K562 (cell line): Measurements from ENCODE around the gene ORMDL3. TPM values are rescaled to one million over a fixed set of nuclear protein-coding genes. Genes with fewer than 3 reads are reported as not detected.

Experiments used
- ATAC-seq: fragments of 200-7000 bp; cut with Tn5 transposase; 3 replicates; pipeline ENCODE4 v1.9.1; 2020; ENCODE audit warnings: moderate library complexity
- BruUV-seq: library from RNA; stranded (reverse); fragments of 400-500 nt; replicated peaks from 2 replicates; lab custom pipeline; 2021; lab: Mats Ljungman, UMichigan
- CTCF ChIA-PET: fragments of 300-600 bp; formaldehyde crosslinking; extraction: SDS; loops from one replicate; lab custom pipeline; 2021; ENCODE audit warnings: low intra/inter-chr PET ratio; lab: Yijun Ruan, JAX
- POLR2A ChIA-PET: fragments of 300-600, 350-650 bp; sonication (Branson Sonifier 250); formaldehyde crosslinking; extraction: SDS; loops from one replicate; lab custom pipeline; 2021; ENCODE audit warnings: antibody characterized with exemption, inconsistent platforms; lab: Yijun Ruan, JAX
- DNase-seq, 4 experiments: peaks; one replicate each; pipeline versions ENCODE4 v3.0.0 to v3.0.0-alpha.2; 2011 to 2018; ENCODE audit warnings: low spot score in 3 of 4, mixed read lengths in 3 of 4; ENCODE audit errors: extremely low read depth in 1 of 4
- FAIRE-seq: peaks from 2 replicates; lab custom pipeline; 2011; peaks lifted over from hg19 to GRCh38; lab: Jason Lieb, UNC
- H2AFZ ChIP-seq: 2 replicates; pipeline ENCODE4 v1.6.0; 2011; ENCODE audit warnings: low read depth, low read length, control low read depth, inconsistent platforms
- H3K27ac ChIP-seq: fragments of 200-600 bp; 3 replicates; pipeline ENCODE4 v1.8.0; 2011; ENCODE audit warnings: low read depth, mild to moderate bottlenecking, control low read depth, inconsistent platforms, low read length, moderate library complexity, mixed read lengths; ENCODE audit errors: extremely low read depth
- H3K27me3 ChIP-seq, 2 experiments: fragments of 300-600 bp in 1 of 2; 2 replicates in 1 of 2; 3 replicates in 1 of 2; pipeline versions ENCODE4 v1.6.0 to v1.8.0; 2011; ENCODE audit warnings: inconsistent platforms in 2 of 2, low read length in 2 of 2, mild to moderate bottlenecking in 1 of 2, mixed read lengths in 1 of 2, moderate library complexity in 1 of 2; ENCODE audit not compliant: control insufficient read depth in 2 of 2, insufficient read depth in 2 of 2
- H3K36me3 ChIP-seq: fragments of 300-600 bp; 3 replicates; pipeline ENCODE4 v1.8.0; 2011; ENCODE audit warnings: mild to moderate bottlenecking, low read length, inconsistent platforms; ENCODE audit not compliant: control insufficient read depth, insufficient read depth
- H3K4me1 ChIP-seq, 2 experiments: fragments of 200-600 bp in 1 of 2; replicated peaks in 1 of 2; 2 replicates in 1 of 2; 3 replicates in 1 of 2; pipeline versions ENCODE4 v1.5.1 to v1.8.0; 2011; ENCODE audit warnings: inconsistent platforms in 2 of 2, low read length in 2 of 2, mild to moderate bottlenecking in 1 of 2, mixed read lengths in 1 of 2, moderate library complexity in 1 of 2; ENCODE audit not compliant: control insufficient read depth in 2 of 2, insufficient read depth in 2 of 2
- H3K4me2 ChIP-seq: 2 replicates; pipeline ENCODE4 v1.6.1; 2011; ENCODE audit warnings: low read length, control low read depth, inconsistent platforms, mixed read lengths; ENCODE audit not compliant: insufficient read depth
- H3K4me3 ChIP-seq: fragments of 200-600 bp; sonication (generic), shearing (Covaris generic); 2 replicates; pipeline ENCODE4 v1.5.1; 2016; ENCODE audit warnings: control low read depth, inconsistent platforms
- H3K79me2 ChIP-seq: fragments of 200-600 bp; 3 replicates; pipeline ENCODE4 v1.8.0; 2011; ENCODE audit warnings: low read length, inconsistent platforms; ENCODE audit not compliant: control insufficient read depth, insufficient read depth
- H3K9ac ChIP-seq, 2 experiments: 2 replicates each; pipeline versions ENCODE4 v1.6.0 to v1.6.1; 2011; ENCODE audit warnings: low read depth in 2 of 2, low read length in 2 of 2, control low read depth in 1 of 2, inconsistent platforms in 1 of 2, mild to moderate bottlenecking in 1 of 2, mixed read lengths in 1 of 2; ENCODE audit not compliant: insufficient read depth in 1 of 2
- H3K9me1 ChIP-seq: one replicate; pipeline ENCODE4 v1.6.0; 2011; ENCODE audit warnings: inconsistent platforms, mild to moderate bottlenecking, low read length, moderate library complexity; ENCODE audit not compliant: control insufficient read depth, insufficient read depth
- H3K9me3 ChIP-seq: replicated peaks from 2 replicates; pipeline ENCODE4 v1.5.1; 2011; ENCODE audit warnings: low read depth, low read length, inconsistent platforms; ENCODE audit not compliant: control insufficient read depth, insufficient read depth
- H4K20me1 ChIP-seq: replicated peaks from 2 replicates; pipeline ENCODE4 v1.6.1; 2011; ENCODE audit warnings: low read length, inconsistent platforms, mixed read lengths; ENCODE audit not compliant: control insufficient read depth, insufficient read depth
- CREM ChIP-seq: IDR thresholded peaks from 2 replicates; pipeline ENCODE4 v1.6.1; 2014; ENCODE audit warnings: antibody characterized with exemption, low read depth
- FOXM1 ChIP-seq, 2 experiments: fragments of 450-650 bp in 1 of 2; sonication (generic) in 1 of 2; formaldehyde crosslinking in 1 of 2; IDR thresholded peaks; 2 replicates each; pipeline versions ENCODE4 v1.6.1 to v1.9.0; 2017 to 2022; ENCODE audit warnings: low read depth in 2 of 2, mild to moderate bottlenecking in 2 of 2, missing genetic modification reagents in 1 of 2, moderate library complexity in 1 of 2
- MCM5 ChIP-seq: fragments of 450-650 bp; IDR thresholded peaks from 2 replicates; pipeline ENCODE4 v1.6.1; 2016; ENCODE audit warnings: low read depth
- MYNN ChIP-seq, 2 experiments: sonication (generic); formaldehyde crosslinking in 1 of 2; IDR thresholded peaks; 2 replicates each; pipeline versions ENCODE4 v1.5.0 to v1.6.1; 2016 to 2020; ENCODE audit warnings: antibody characterized with exemption in 1 of 2, missing genetic modification reagents in 1 of 2
- PURB ChIP-seq: sonication (generic); formaldehyde crosslinking; IDR thresholded peaks from 2 replicates; pipeline ENCODE4 v1.9.0; 2021; ENCODE audit warnings: low read depth, mild to moderate bottlenecking, missing genetic modification reagents
- RAD21 ChIP-seq, 2 experiments: fragments of 250-450 bp in 1 of 2; fragments of 450-650 bp in 1 of 2; sonication (Bioruptor Pico) in 1 of 2; formaldehyde crosslinking in 1 of 2; IDR thresholded peaks in 1 of 2; conservative IDR thresholded peaks in 1 of 2; 2 replicates each; pipeline versions ENCODE4 v1.4.0 to v1.8.0; 2020 to 2022; ENCODE audit warnings: mild to moderate bottlenecking in 2 of 2, moderate library complexity in 1 of 2
- STAT5B ChIP-seq: fragments of 250-450 bp; sonication (Bioruptor Pico); IDR thresholded peaks from 2 replicates; pipeline ENCODE4 v1.8.0; 2021; ENCODE audit warnings: mild to moderate bottlenecking, inconsistent platforms
- TAF7 ChIP-seq: fragments of 450-650 bp; IDR thresholded peaks from 2 replicates; pipeline ENCODE4 v1.6.1; 2016; ENCODE audit warnings: missing genetic modification characterization, missing compliant biosample characterization
- YBX1 ChIP-seq: fragments of 450-650 bp; IDR thresholded peaks from 2 replicates; pipeline ENCODE4 v1.7.1; 2016; ENCODE audit warnings: mild to moderate bottlenecking
- ZNF133 ChIP-seq: fragments of 250-450 bp; sonication (Bioruptor Pico); IDR thresholded peaks from 2 replicates; pipeline ENCODE4 v1.4.0; 2020; ENCODE audit warnings: mild to moderate bottlenecking
- ZNF668 ChIP-seq: fragments of 250-450 bp; sonication (Bioruptor Pico); IDR thresholded peaks from 2 replicates; pipeline ENCODE4 v1.8.0; 2022; ENCODE audit warnings: mild to moderate bottlenecking, inconsistent platforms
- WGBS: fragments of 100-300 bp; shearing (Covaris generic); methylation state at CpG from one replicate; pipeline ENCODE4 v1.1.6; 2016; ENCODE audit warnings: low coverage, mixed read lengths; ENCODE audit not compliant: insufficient coverage; ENCODE audit errors: missing lambda C conversion rate; 5-methylcytosine and 5-hydroxymethylcytosine counted together
- in situ Hi-C: fragments of 300-500 bp; cut with MboI; formaldehyde crosslinking; loops from 4 replicates; pipeline ENCODE4 v1.15.0; 2018; ENCODE audit warnings: inconsistent platforms, mixed read lengths
- intact Hi-C: fragments of 100-400 bp; cut with micrococcal nuclease; formaldehyde crosslinking; loops from 2 replicates; pipeline ENCODE4 v1.14.2; 2022
- polyA plus RNA-seq, 8 experiments: library from polyadenylated mRNA; depleted of rRNA in 4 of 8; stranded (reverse) in 5 of 8; unstranded in 3 of 8; fragments of >200 nt; fragmentation: Nextera tagmentation in 2 of 8; fragmentation: Illumina TruSeq in 1 of 8; extraction: Ambion mirVana in 2 of 8; extraction: Trizol in 1 of 8; gene quantifications; 2 replicates each; pipeline versions ENCODE4 v1.2.1 to v1.2.3, GENCODE V29; 2011 to 2014; ENCODE audit warnings: inconsistent platforms in 1 of 8, missing spikeins in 1 of 8
- total RNA-seq, 7 experiments: library from RNA; depleted of rRNA in 6 of 7; stranded (reverse); fragments of >200 nt in 6 of 7; fragmentation: Illumina TruSeq in 2 of 7; extraction: Trizol in 2 of 7; gene quantifications; 2 replicates each; pipeline versions ENCODE4 v1.2.1 to v1.2.3, GENCODE V29; 2011 to 2021; ENCODE audit warnings: low replicate concordance in 1 of 7
- TF ChIP-seq, protein P1 (sequence below), 2 experiments: IDR thresholded peaks; 2 replicates each; pipeline ENCODE4 v1.6.1; 2012; ENCODE audit warnings: improper control_type of control experiment in 2 of 2, low read depth in 2 of 2, low read length in 2 of 2, borderline replicate concordance in 1 of 2
- TF ChIP-seq, protein P2 (sequence below): sonication (generic); formaldehyde crosslinking; IDR thresholded peaks from 2 replicates; pipeline ENCODE4 v1.8.1; 2023; ENCODE audit warnings: mild to moderate bottlenecking, missing genetic modification reagents
- TF ChIP-seq, protein P3 (sequence below): fragments of 450-650 bp; IDR thresholded peaks from 2 replicates; pipeline ENCODE4 v1.6.1; 2018; ENCODE audit not compliant: partially characterized antibody

The ORMDL3 gene
- total and polyA plus RNA-seq, 9 of the 15 experiments (the other 6 are each of a cell fraction or from before 2014, with no cell fraction given), result 2.7 to 57.4 (median 27.1) TPM

DNA sequence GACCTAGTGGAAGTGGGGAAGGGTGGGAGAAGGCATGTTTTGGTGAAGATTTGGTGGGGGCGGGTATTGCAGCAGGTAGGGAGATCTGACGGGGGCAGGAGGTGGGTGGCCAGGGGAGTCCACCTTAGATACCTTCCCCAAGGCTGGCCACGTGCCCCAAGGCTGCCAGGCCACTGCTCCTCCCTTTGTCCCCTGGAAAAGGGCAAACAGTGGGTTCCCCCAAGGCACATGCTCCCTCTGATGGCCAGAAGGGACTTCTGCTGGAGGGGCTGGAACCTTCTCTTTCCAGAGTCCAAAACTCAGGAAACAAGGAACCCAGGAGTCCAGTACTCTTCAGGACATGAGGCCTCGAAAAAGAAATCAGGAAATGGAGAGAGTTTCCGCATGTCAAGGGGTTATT lies 47.0 kb upstream of the ORMDL3 start:
- Histone ChIP-seq H3K36me3 (no peaks in the 10 kb centered on the region), H3K4me1 (peaks cover 14 to 24% of the 10 kb centered on the region in 2 experiments), H3K4me2 (no peak overlapping the region), H4K20me1 (no peaks in the 10 kb centered on the region), H3K79me2 (no peaks in the 10 kb centered on the region), H2AFZ (peak overlapping the region; percentile 38), H3K4me3 (no peak overlapping the region), H3K9me1 (no peaks in the 10 kb centered on the region), H3K27ac (no peak overlapping the region), H3K9me3 (no peaks in the 10 kb centered on the region), H3K9ac (peak overlapping the region in 1 of 2 experiments; percentile 65; a peak in 1 of 4 replicates), H3K27me3 (no peaks in the 10 kb centered on the region)
- 55% methylated on average over 5 of the region's 5 CpGs for WGBS
- BruUV-seq, result no TSS peak
- FAIRE-seq (no peak), ATAC-seq (no peak), DNase-seq (no peak)
- in situ Hi-C loops, result no loop called here
- intact Hi-C loops, result no loop called here
- CTCF ChIA-PET, result interaction anchor here (0.6 kb wide), 1 partner anchor 58 kb away, joined by 3 read pairs; no protein-coding TSS in a partner anchor
- POLR2A ChIA-PET, result interaction anchor here (0.6 to 2.6 kb wide), 3 partner anchors 12 to 943 kb away, joined by 3 to 10 read pairs (median 4); no protein-coding TSS in a partner anchor
- TF ChIP-seq ZNF133 (no peak), PURB (CRISPR knock-in tag) (no peak), CREM (no peak), TAF7 (no peak), STAT5B (no peak), MCM5 (no peak), YBX1 (no peak), ZNF668 (CRISPR knock-in tag) (no peak), RAD21 (CRISPR knock-in tag; conservative IDR thresholded peaks at IDR 0.05 in 1 of 2, IDR thresholded peaks at IDR 0.05 in 1 of 2) (peak in 1 of 2 experiments; percentile 15; a peak in 1 of 4 replicates), MYNN (IDR thresholded peaks at IDR 0.05) (no peak), MYNN (CRISPR knock-in tag; IDR thresholded peaks at IDR 0.05) (no peak), FOXM1 (IDR thresholded peaks at IDR 0.05; ENCODE audit: low read depth) (no peak), FOXM1 (CRISPR knock-in tag; IDR thresholded peaks at IDR 0.05; ENCODE audit: low read depth) (no peak)
- TF ChIP-seq, protein P1, sequence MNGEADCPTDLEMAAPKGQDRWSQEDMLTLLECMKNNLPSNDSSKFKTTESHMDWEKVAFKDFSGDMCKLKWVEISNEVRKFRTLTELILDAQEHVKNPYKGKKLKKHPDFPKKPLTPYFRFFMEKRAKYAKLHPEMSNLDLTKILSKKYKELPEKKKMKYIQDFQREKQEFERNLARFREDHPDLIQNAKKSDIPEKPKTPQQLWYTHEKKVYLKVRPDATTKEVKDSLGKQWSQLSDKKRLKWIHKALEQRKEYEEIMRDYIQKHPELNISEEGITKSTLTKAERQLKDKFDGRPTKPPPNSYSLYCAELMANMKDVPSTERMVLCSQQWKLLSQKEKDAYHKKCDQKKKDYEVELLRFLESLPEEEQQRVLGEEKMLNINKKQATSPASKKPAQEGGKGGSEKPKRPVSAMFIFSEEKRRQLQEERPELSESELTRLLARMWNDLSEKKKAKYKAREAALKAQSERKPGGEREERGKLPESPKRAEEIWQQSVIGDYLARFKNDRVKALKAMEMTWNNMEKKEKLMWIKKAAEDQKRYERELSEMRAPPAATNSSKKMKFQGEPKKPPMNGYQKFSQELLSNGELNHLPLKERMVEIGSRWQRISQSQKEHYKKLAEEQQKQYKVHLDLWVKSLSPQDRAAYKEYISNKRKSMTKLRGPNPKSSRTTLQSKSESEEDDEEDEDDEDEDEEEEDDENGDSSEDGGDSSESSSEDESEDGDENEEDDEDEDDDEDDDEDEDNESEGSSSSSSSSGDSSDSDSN (IDR thresholded peaks at IDR 0.05; ENCODE audit: borderline replicate concordance in 1 of 2, low read depth in 2 of 2, low read length in 2 of 2), result no peak
- TF ChIP-seq, protein P2, sequence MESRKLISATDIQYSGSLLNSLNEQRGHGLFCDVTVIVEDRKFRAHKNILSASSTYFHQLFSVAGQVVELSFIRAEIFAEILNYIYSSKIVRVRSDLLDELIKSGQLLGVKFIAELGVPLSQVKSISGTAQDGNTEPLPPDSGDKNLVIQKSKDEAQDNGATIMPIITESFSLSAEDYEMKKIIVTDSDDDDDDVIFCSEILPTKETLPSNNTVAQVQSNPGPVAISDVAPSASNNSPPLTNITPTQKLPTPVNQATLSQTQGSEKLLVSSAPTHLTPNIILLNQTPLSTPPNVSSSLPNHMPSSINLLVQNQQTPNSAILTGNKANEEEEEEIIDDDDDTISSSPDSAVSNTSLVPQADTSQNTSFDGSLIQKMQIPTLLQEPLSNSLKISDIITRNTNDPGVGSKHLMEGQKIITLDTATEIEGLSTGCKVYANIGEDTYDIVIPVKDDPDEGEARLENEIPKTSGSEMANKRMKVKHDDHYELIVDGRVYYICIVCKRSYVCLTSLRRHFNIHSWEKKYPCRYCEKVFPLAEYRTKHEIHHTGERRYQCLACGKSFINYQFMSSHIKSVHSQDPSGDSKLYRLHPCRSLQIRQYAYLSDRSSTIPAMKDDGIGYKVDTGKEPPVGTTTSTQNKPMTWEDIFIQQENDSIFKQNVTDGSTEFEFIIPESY (CRISPR knock-in tag), result no peak
- TF ChIP-seq, protein P3, sequence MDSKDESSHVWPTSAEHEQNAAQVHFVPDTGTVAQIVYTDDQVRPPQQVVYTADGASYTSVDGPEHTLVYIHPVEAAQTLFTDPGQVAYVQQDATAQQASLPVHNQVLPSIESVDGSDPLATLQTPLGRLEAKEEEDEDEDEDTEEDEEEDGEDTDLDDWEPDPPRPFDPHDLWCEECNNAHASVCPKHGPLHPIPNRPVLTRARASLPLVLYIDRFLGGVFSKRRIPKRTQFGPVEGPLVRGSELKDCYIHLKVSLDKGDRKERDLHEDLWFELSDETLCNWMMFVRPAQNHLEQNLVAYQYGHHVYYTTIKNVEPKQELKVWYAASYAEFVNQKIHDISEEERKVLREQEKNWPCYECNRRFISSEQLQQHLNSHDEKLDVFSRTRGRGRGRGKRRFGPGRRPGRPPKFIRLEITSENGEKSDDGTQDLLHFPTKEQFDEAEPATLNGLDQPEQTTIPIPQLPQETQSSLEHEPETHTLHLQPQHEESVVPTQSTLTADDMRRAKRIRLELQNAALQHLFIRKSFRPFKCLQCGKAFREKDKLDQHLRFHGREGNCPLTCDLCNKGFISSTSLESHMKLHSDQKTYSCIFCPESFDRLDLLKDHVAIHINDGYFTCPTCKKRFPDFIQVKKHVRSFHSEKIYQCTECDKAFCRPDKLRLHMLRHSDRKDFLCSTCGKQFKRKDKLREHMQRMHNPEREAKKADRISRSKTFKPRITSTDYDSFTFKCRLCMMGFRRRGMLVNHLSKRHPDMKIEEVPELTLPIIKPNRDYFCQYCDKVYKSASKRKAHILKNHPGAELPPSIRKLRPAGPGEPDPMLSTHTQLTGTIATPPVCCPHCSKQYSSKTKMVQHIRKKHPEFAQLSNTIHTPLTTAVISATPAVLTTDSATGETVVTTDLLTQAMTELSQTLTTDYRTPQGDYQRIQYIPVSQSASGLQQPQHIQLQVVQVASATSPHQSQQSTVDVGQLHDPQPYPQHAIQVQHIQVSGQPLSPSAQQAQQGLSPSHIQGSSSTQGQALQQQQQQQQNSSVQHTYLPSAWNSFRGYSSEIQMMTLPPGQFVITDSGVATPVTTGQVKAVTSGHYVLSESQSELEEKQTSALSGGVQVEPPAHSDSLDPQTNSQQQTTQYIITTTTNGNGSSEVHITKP, result peak; percentile 36
